ENCODE measurements around the gene IMP4.

The IMP4 gene

DNA sequence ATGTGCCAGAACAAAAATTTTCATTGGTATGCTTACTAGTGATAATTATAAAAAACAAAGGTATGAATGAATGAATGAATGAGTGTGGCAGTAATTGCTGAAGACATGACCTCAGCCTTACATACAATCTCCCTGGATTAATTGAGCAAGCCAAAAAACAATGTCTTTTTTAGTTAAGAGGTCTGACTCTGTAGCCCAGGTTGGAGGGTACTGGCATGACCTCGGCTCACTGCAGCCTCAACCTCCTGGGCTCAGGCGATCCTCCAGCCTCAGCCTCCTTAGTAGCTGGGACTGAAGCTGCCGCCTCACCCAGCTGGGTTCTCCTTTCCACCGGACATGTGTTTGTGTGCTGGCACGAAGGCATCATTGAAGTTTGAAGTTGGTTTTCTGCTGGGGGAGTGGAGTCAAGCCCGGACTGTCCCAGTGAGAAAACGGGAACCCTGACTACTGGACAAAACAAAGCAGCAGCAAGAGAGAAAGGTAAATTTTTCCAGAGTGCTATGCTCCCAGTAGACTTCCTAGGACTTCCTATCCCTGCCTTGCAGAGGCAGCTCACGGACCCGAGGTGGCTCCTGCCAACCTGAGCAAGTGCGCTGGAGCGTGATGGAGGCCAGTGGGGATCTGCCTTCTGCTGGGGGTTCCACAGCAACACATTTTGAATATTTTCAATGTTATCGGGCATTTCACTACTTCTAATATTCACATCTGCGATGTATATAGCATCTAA, 6.4 kb upstream of the IMP4 start:
- H3K4me3 ChIP-seq (ENCODE audit: low read depth, low read length): peak overlapping the region; percentile 14
- DNase-seq (ENCODE audit: low read depth): no peak

DNA sequence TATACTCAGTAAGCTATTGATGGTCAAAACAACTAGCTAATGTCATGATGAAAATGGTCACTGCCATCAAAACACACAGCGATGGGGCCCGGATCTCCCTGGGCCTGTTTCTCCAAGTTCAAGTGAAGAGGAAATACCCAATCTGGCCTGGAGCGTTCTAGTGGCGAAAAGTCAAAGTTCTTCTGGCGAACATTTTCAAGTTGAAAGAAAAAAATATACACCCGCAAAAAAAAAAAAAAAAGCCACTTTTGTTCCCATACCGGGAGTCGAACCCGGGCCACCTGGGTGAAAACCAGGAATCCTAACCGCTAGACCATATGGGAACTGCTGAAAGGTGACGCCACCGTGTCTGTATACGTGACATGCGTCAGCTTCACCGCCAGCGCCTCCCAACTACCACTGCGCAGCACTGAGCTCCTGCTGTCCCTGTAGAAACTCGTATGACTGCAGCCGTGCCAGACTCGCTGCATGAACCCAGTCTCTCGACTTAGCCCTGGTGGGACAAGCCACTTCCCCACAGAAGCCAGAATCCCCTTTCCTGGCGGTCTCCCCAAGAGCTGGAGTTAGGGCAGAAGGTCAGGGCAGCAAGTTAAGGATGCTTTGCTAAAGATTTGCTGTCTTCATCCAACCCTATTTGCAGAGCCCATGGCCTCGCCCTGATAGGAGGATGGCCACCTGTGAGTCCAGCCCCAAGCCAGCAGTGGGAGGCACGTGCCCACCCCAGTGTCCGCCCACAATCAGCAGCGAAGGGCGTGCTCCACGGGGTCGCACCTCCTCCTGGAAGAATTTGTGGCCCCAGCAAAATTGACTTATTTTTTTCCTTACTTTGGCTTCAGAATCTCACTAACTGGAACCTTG, 5.6 kb upstream of the IMP4 start:
- no peak for DNase-seq (ENCODE audit: low read depth)
- H3K4me3 ChIP-seq (ENCODE audit: low read depth, low read length): peak overlapping the region; percentile 50

DNA sequence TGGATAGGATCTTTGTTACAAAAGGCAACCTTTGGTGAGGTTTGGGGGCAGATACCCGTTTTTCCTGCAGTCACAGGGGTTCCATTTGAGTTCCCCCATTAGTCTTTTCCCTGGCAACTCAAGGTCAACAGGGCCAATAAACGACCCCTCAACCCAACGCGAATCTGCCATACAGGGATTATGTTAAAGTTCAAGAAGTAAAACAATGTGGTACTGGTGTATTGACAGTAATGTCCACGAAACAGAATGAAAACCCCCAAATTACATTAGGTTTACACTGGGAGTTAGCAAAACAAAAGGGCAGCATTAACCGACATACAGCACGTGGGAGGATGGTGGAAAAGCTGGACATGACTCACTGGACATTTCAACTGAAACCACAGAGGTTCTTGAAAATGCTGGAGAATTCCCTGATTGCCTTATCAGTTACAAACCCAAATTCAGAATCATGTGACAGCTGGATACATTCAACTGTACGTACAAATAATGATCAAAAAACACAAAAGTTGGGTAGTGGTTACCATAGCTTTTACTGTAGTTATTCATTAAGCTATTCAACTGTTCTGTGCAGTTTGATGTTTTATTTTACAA, 4.9 kb upstream of the IMP4 start:
- H3K4me3 ChIP-seq (ENCODE audit: low read depth, low read length): peak overlapping the region; percentile 50
- DNase-seq (ENCODE audit: low read depth): peak; percentile 49

DNA sequence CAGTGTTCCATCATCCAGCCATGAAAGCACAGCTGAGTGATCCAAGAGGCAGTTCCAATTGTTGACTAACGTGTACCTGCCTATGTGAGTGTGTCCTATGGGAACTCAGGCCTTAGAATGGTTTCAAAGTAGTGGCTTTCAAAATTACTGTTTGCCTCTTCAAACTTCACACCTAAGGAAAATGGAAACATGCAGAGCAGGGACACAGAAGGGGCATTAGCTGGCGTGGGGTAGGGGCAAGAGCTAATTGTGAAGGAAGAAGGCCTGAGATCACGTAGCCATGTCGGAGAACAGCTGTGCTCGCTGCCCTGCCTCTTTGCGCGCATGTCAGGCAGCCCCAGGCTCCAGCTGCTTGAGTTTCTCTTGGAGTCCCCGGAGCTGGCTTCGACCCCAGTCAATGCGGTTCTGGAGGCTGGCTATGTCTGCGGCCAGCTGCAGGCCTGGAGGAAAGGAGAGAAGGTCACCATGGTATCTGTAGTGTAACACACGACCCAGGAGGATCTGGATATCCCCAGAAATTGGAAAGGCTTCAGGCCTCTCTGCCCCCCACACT, 3.8 kb upstream of the IMP4 start:
- no peak for DNase-seq (ENCODE audit: low read depth)

DNA sequence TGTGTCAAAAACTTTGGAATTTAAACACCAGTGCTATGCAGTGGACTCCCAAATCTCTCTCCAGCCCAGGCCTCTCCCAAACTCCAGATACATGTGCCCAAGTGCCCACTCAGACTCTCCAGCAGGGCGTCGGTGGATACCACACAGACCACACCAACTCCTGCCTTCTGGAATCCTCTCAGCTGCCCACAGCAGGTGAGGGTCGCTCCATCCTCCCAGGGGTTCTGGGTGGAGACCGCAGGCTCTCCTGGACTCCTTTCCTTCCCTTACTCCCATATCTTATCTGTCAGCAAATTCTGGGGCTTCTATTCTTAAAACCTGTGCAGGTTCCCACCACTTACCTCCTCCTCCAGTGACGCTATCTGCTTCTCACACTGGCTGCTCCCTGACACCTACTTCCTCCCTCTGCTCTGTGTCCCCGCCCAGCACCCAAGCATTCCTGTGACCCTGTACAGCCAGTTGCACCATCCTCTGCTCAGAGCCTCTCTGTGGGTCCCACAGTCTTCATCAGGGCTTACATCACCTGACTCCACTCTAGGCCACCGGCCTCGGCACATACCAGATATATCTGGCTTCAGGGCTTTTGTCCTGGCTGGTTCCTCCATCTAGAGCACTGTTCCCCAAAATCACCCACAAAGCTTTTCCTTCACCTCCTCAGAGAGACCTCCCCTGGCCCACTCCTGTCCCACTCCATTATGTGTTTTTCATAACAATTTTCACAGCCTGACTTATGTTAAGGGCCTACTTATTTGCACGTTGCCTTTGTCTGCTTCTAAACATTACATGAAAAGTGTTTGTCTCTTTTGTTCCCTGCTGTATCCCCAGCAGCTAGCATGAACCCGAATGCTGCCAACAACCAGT, 2.6 kb upstream of the IMP4 start:
- no peak for DNase-seq (ENCODE audit: low read depth)
- H3K4me3 ChIP-seq (ENCODE audit: low read depth, low read length): no peak overlapping the region

More for the DNA sequence above, 3.8 kb upstream of the IMP4 start:
- no peak overlapping the region for H3K4me3 ChIP-seq (ENCODE audit: low read depth, low read length)

DNA sequence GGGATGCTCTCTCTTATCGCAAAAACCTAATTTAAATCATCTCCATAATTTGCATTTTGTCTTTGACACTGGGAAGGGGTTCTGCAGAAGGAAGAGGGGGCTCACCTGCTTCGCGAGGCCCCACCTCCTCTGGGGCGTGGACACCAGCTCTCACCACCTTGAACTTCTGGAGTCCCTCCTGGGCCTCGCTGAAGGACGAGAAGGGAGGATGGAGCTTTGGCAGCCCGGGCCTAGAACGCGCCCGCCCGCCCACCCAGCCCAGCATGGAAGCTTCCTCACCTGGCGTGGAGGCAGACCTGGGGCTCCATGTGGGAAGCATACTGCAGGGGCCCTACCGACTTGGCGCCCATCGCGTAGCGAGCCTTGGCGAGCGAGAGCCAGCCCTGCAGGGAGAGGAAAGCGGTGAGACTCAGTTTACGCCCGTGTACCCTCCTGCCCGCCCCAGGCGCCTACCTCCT, 1.1 kb upstream of the IMP4 start:
- DNase-seq (ENCODE audit: low read depth): no peak
- H3K4me3 ChIP-seq (ENCODE audit: low read depth, low read length): peak overlapping the region; percentile 87

DNA sequence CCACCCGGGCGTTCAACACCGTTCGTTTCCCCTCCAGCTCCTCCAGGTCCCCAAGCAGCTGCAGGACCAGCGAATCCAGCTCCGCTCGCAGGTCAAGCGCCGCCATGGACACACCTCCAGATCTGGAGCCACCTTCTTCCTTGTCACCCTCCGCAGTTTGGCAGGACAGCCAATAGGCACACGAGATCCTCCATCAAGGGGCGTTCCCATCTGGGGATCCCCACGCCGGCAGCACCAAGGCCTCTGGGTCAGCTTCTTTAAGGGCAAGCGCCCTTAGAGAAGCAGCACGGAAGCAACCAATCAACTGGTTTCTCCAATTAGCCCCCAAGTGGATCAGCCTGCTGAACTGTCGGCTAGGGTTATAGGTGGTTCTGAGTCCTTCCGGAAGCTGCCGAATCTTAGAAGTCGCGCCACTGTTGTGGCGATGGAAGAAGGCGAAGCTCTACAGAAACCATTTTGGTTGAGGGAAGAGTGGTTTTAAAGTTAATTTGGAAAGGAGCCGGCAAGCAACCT, 621 bp upstream of the IMP4 start:
- H3K4me3 ChIP-seq (ENCODE audit: low read depth, low read length): peak overlapping the region; percentile 87
- DNase-seq (ENCODE audit: low read depth): peak; percentile 79

DNA sequence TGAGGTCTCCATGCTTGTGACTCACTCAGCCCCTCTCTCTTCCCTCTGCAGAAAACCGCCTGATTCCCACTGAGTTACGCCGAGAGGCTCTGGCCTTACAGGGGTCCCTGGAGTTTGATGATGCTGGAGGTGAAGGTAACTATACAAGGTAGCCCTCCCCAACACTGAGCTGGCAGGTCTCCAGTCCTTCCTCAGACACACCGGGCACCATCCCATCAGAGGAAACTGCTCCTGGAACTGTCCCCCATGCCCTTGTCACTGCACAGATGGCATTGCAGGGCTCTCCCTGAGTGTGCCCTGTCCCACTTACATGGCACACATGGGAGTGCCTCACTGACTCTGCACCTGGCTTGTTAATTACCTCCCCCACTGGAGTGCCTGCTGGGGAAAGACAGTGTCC, 1.9 kb downstream of the IMP4 start:
- no peak overlapping the region for H3K4me3 ChIP-seq (ENCODE audit: low read depth, low read length)
- no peak for DNase-seq (ENCODE audit: low read depth)

DNA sequence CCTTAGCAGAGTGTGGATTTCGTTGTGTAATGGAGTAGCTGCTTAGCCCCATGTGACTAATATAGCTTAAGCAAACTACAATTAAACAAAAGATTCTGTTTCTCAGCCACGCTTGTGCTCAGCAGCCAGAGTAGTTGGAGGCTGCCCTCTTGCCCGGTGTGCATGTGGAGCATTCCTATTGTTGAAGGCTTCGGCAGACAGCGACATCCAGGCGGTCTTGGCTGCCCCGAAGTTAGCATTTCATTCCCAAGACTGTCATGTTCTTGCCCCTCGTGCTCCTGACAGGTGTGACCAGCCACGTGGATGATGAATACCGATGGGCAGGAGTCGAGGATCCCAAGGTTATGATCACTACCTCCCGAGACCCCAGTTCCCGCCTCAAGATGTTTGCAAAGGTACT, 2.4 kb downstream of the IMP4 start:
- no peak overlapping the region for H3K4me3 ChIP-seq (ENCODE audit: low read depth, low read length)
- DNase-seq (ENCODE audit: low read depth): no peak

DNA sequence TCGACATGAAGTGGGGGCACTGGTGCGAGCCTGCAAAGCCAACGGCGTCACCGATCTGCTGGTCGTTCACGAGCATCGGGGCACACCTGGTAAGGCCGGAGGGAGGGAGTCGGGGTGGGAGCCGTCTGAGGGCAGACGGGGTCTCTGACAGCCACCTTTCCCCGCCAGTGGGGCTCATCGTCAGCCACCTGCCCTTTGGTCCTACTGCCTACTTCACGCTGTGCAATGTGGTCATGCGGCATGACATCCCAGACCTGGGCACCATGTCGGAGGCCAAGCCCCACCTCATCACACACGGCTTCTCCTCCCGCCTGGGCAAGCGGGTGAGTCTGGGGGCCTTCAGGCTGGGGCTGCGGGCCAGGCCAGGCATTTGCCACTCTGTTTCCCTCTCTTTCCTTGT, 2.9 kb downstream of the IMP4 start:
- no peak overlapping the region for H3K4me3 ChIP-seq (ENCODE audit: low read depth, low read length)
- no peak for DNase-seq (ENCODE audit: low read depth)

DNA sequence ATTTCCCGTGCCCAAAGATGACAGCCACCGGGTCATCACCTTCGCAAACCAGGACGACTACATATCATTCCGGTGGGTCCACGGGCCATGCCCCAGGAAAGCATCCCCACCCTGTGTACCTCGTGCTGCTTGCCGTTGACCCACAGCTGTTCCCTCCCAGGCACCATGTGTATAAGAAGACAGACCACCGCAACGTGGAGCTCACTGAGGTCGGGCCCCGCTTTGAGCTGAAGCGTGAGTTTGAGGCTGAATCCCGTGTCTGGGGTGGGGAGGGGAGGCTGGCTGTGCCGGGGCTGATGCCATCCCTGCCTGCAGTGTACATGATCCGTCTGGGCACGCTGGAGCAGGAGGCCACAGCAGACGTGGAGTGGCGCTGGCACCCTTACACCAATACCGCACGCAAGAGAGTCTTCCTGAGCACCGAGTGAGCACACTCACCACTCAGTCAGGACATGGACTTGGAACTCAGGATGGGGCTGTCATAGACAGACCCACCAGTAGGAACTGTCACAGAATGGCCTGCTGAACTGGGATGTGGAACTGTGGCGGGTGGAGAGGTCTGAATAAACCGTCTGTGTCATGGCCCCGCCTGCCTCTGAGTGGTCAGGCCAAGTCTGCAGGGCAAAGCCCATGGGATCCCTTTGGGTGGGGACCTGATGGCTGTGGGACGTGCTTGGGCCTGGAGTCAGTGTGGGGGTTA, 3.5 kb downstream of the IMP4 start:
- DNase-seq (ENCODE audit: low read depth): no peak
- H3K4me3 ChIP-seq (ENCODE audit: low read depth, low read length): no peak overlapping the region

DNA sequence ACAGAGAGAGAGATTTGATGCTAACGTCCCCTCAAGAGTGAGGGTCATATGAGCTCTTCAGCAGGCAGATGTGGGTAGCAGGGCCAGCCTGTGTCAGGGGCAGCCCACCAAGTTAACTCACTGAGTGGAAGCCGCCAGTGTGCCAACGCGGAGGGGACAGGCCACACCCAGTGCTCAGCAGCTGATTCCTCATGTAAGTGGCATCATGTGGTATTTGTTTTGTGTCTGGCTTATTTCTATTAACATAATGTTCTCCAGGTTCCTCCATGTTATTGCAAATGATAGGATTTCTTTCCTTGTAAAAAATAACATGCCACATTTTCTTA, 4.0 kb downstream of the IMP4 start:
- no peak for DNase-seq (ENCODE audit: low read depth)
- H3K4me3 ChIP-seq (ENCODE audit: low read depth, low read length): no peak overlapping the region

DNA sequence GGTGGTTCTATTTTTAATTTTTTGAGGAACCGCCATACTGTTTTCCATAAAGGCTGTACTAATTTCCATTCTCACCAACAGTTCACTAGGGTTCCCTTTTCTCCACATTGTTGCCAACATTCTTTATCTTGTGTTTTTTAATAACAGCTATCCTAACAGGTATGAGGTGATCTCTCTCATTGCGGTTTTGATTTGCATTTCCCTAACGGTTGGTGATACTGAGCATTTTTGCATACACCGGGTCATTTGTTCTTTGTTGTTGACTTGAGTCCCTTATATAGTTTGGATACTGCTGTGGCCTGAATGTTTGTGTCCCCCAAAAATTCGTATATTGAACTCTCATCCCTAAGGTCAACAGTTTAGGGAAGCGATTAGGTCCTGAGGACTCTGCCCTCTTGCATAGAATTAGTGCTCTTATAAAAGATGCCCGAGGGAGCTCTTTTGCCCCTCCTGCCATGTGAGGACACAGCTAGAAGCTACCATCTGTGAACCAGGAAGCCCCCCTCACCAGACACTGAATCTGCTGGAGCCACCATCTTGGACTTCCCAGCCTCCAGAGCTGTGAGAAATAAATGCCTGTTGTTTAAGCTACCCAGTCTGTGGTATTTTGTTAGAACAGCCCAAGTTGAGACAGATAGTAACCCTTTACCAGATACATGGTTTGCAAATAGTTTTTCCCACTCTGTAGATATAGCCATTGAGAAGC, 4.7 kb downstream of the IMP4 start:
- no peak overlapping the region for H3K4me3 ChIP-seq (ENCODE audit: low read depth, low read length)
- no peak for DNase-seq (ENCODE audit: low read depth)

DNA sequence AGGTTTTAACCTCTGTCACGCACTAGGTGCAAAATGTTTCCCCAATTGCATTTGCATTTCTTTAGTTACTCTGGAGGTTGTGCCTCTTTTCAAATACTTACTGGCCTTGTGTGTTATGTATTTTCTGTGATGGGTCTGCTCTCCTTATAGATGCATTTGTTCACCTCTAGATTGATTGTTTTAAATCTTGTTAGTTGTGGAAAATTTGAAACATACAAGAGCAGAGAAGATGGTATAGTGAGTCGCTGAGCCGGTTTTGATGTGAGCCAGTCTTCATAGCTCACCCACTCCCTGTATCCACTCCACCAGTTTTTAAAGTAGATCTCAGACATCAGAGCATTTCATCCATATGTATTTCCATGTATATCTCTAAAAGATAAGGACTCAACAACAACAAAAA, 6.5 kb downstream of the IMP4 start:
- no peak overlapping the region for H3K4me3 ChIP-seq (ENCODE audit: low read depth, low read length)
- no peak for DNase-seq (ENCODE audit: low read depth)

DNA sequence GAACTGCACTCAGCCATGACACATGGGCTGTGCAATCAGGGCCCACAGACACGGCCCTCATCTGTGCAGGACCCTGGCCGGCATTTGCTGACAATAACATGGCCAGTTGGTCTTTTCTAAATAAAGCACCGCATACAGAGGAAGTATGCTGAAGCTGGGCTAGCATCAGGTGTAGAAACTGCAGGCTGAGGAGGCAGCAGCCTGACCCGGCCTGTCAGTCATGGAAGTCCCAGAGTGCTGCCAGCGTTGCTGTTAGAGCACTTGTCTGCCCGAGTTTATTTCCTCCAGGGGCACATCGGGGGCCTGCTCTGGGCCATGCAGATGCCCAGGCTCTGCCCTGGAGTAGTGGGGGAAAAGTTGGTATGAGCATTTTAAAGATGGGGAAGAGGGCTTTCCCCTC, 9.0 kb downstream of the IMP4 start:
- no peak for DNase-seq (ENCODE audit: low read depth)
- no peak overlapping the region for H3K4me3 ChIP-seq (ENCODE audit: low read depth, low read length)

DNA sequence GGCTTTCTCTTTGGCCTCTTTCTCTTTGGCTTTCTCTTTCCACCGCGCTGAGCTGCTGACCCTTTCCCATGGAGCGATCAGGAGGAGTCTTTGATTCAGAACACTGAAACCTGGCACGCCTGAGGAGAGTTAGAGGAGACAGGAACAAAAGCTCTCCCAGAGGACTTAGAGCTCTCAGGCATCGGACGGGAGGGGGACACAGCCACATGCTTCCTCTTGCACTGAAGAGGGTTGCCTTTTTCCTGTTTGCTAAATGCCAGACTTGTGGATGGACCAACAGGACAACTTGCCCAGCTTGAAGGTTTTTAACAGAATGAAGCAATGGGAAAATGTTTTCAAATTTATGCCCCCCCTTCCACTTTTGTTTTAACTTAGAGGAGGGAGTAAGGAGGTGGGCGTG, 9.5 kb downstream of the IMP4 start:
- DNase-seq (ENCODE audit: low read depth): no peak
- no peak overlapping the region for H3K4me3 ChIP-seq (ENCODE audit: low read depth, low read length)

DNA sequence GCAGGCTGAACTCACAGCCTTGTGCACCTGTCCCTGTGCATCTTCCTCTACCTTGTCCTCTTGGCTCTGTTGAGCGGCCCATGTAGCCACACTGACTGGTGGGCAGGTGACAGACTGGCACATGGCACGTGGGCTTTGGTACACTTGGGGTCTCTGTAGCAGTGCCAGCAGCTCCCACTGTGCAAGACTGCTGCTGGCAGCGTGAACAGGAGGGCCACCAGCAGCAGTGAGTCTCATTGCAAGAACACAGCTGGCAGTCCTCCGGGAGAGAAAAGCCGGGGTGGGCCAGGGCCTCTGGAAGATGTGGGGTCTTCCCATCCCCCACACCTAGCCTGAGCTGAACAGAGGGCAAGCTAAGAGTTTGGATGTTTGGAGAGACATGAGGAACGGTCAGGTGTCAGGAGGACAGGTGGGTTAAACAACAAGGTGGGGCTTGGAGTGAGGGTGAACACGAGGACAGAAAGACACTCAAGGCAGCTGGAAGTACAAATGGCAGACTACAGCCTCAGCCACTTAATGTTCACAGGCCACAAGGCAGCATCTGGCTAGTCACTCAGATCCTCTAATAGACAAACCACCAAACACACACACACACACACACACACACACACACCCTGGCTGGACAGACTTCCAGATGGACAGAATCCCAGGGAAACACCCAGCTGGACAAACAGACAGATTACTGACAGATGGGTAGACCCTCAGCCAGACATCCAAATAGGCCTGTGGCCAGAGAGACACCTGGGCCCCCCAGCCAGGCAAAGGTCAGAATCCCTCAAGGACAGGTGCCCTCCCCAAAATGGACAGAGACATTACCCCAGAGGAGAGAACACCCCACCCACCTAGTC, 10.8 kb downstream of the IMP4 start:
- no peak for DNase-seq (ENCODE audit: low read depth)
- H3K4me3 ChIP-seq (ENCODE audit: low read depth, low read length): no peak overlapping the region
